ENCODE measurements around the gene AMIGO2. TPM values are rescaled to one million over a fixed set of nuclear protein-coding genes. Genes with fewer than 3 reads are reported as not detected.

AMIGO2 gene
- total and polyA plus RNA-seq, 9 of the 15 experiments (the other 6 are each of a cell fraction or from before 2014, with no cell fraction given): 2.0 to 8.3 (median 3.8) TPM

GRCh38 chr12:47122602-47123001 lies 42.8 kb upstream of the AMIGO2 start (continued):
- TF ChIP-seq ZNF398 (CRISPR knock-in tag; IDR thresholded peaks at IDR 0.05): no peak
- TF ChIP-seq NFRKB (IDR thresholded peaks at IDR 0.05; ENCODE audit: low read depth): no peak
- no peak for TF ChIP-seq XRCC3 (IDR thresholded peaks at IDR 0.05)

DNA sequence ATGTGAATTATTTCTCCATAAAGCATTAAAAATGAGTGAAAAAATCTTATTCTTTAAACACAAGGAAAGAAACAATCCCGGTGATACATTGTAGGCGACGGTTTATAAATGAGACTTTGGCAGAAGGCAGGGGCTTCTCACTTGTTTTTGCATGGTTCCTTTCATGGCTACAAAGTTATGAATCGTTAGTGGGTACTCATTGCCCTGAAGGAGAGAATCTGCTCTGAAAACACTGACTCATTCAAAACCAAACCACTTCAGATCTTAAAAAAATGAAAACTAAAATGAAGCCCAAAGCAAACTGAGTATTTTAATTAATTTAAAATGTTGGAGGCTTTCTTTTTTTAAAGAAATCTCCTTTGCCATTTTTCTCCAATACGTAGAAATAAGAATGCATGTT lies 41.4 kb upstream of the AMIGO2 start:
- no peak for FAIRE-seq
- Histone ChIP-seq H2AFZ (ENCODE audit: low read depth, low read length) (no peak overlapping the region), H3K36me3 (ENCODE audit: control insufficient read depth, insufficient read depth, low read length) (no peaks in the 10 kb centered on the region), H3K9me3 (replicated peaks; ENCODE audit: control insufficient read depth, insufficient read depth, low read depth, low read length) (no peaks in the 10 kb centered on the region), H3K9me1 (ENCODE audit: control insufficient read depth, insufficient read depth, low read length) (no peaks in the 10 kb centered on the region), H3K4me1 (replicated peaks in 1 of 2; ENCODE audit: control insufficient read depth in 2 of 2, insufficient read depth in 2 of 2, low read length in 2 of 2) (no peaks in the 10 kb centered on the region), H4K20me1 (replicated peaks; ENCODE audit: control insufficient read depth, insufficient read depth, low read length) (no peaks in the 10 kb centered on the region), H3K9ac (ENCODE audit: insufficient read depth in 1 of 2, low read depth in 2 of 2, low read length in 2 of 2) (no peak overlapping the region), H3K4me2 (ENCODE audit: insufficient read depth, low read length) (no peak overlapping the region), H3K27ac (ENCODE audit: extremely low read depth, low read depth, low read length) (no peak overlapping the region), H3K4me3 (no peak overlapping the region), H3K27me3 (ENCODE audit: control insufficient read depth in 2 of 2, insufficient read depth in 2 of 2, low read length in 2 of 2) (no peaks in the 10 kb centered on the region), H3K79me2 (ENCODE audit: control insufficient read depth, insufficient read depth, low read length) (no peaks in the 10 kb centered on the region)
- WGBS (ENCODE audit: insufficient coverage, low coverage, missing lambda C conversion rate): 59% methylated on average over 5 of the region's 5 CpGs
- no TSS peak for BruUV-seq (replicated peaks)
- intact Hi-C loops (cut with micrococcal nuclease): no loop called here
- no peak for DNase-seq (ENCODE audit: extremely low read depth in 1 of 4, low spot score in 3 of 4)
- no peak for ATAC-seq
- in situ Hi-C loops (cut with MboI): no loop called here
- TF ChIP-seq SMAD2 (IDR thresholded peaks at IDR 0.05; ENCODE audit: low read depth, low read length): no peak
- no peak for TF ChIP-seq HDAC6 (IDR thresholded peaks at IDR 0.05; ENCODE audit: low read depth, low read length)
- TF ChIP-seq, protein P1, sequence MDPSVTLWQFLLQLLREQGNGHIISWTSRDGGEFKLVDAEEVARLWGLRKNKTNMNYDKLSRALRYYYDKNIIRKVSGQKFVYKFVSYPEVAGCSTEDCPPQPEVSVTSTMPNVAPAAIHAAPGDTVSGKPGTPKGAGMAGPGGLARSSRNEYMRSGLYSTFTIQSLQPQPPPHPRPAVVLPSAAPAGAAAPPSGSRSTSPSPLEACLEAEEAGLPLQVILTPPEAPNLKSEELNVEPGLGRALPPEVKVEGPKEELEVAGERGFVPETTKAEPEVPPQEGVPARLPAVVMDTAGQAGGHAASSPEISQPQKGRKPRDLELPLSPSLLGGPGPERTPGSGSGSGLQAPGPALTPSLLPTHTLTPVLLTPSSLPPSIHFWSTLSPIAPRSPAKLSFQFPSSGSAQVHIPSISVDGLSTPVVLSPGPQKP (CRISPR knock-in tag; IDR thresholded peaks at IDR 0.05): no peak
- TF ChIP-seq BMI1 (IDR thresholded peaks at IDR 0.05; ENCODE audit: low read length): no peak
- no peak for TF ChIP-seq NCOA2 (IDR thresholded peaks at IDR 0.05; ENCODE audit: partially characterized antibody in 2 of 2)
- TF ChIP-seq NFIC (IDR thresholded peaks at IDR 0.05): no peak
- TF ChIP-seq THRAP3 (IDR thresholded peaks at IDR 0.05; ENCODE audit: borderline replicate concordance): no peak
- TF ChIP-seq, protein P2, sequence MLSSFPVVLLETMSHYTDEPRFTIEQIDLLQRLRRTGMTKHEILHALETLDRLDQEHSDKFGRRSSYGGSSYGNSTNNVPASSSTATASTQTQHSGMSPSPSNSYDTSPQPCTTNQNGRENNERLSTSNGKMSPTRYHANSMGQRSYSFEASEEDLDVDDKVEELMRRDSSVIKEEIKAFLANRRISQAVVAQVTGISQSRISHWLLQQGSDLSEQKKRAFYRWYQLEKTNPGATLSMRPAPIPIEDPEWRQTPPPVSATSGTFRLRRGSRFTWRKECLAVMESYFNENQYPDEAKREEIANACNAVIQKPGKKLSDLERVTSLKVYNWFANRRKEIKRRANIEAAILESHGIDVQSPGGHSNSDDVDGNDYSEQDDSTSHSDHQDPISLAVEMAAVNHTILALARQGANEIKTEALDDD (IDR thresholded peaks at IDR 0.05): no peak
- TF ChIP-seq MEF2A (IDR thresholded peaks at IDR 0.05; ENCODE audit: control insufficient read depth, low read depth, low read length): no peak
- ChIA-PET POLR2A (no interaction called here), CTCF (ENCODE audit: low intra/inter-chr PET ratio) (no interaction called here)
